Activated CD8-positive, alpha-beta T cell treated with anti-CD3 and anti-CD28 coated beads, Interleukin-2, amount 10 ng/mL, durations not matched to agents 7 days and 5 days (primary cell): ENCODE measurements around the gene MYO16. TPM values are rescaled to one million over a fixed set of nuclear protein-coding genes. Genes with fewer than 3 reads are reported as not detected.

ENCODE experiments used
- ATAC-seq: fragments of 150-1000 bp; cut with Tn5 transposase; one replicate; pipeline ENCODE4 v1.10.0; 2021; ENCODE audit warnings: moderate library complexity
- CTCF ChIA-PET: fragments of 350-600 bp; sonication (Branson Sonifier 250); formaldehyde crosslinking; loops from one replicate; lab custom pipeline; 2021; ENCODE audit warnings: antibody characterized with exemption; lab: Charles Lee
- POLR2A ChIA-PET: fragments of 350-600 bp; sonication (Branson Sonifier 250); formaldehyde crosslinking; loops from one replicate; lab custom pipeline; 2021; ENCODE audit warnings: antibody characterized with exemption; lab: Charles Lee
- DNase-seq: peaks from one replicate; pipeline ENCODE4 v3.0.0-alpha.2; 2020
- H3K27ac Mint-ChIP-seq: one replicate; pipeline ENCODE4 v1.8.0; 2021; ENCODE audit warnings: mild to moderate bottlenecking, mixed read lengths
- H3K27me3 Mint-ChIP-seq: one replicate; pipeline ENCODE4 v1.8.0; 2021; ENCODE audit warnings: low read depth, mixed read lengths
- H3K36me3 Mint-ChIP-seq: one replicate; pipeline ENCODE4 v1.8.0; 2021; ENCODE audit warnings: low read depth, mixed read lengths
- H3K4me1 Mint-ChIP-seq: one replicate; pipeline ENCODE4 v1.8.0; 2021; ENCODE audit warnings: low read depth, mixed read lengths
- H3K4me3 Mint-ChIP-seq: one replicate; pipeline ENCODE4 v1.8.0; 2021; ENCODE audit warnings: mild to moderate bottlenecking, mixed read lengths
- H3K9me3 Mint-ChIP-seq: one replicate; pipeline ENCODE4 v1.8.0; 2022; ENCODE audit warnings: mixed read lengths; ENCODE audit not compliant: insufficient read depth
- total RNA-seq, 2 experiments: library from RNA; stranded (reverse); gene quantifications; one replicate each; pipeline ENCODE4 v1.2.3, GENCODE V29; 2021

MYO16 gene
- total RNA-seq, 2 experiments from 2014 or later: not detected

- H3K9me3 Mint-ChIP-seq: no peaks in the 10 kb centered on the region
- POLR2A ChIA-PET: no interaction called here
- H3K36me3 Mint-ChIP-seq: no peaks in the 10 kb centered on the region
- CTCF ChIA-PET: no interaction called here
- no peak for ATAC-seq
- no peak overlapping the region for H3K4me3 Mint-ChIP-seq
- no peak overlapping the region for H3K27ac Mint-ChIP-seq
- peaks cover 2% of the 10 kb centered on the region for H3K27me3 Mint-ChIP-seq
- DNase-seq: no peak
- no peaks in the 10 kb centered on the region for H3K4me1 Mint-ChIP-seq
These were observed 562.9 kb downstream of the MYO16 start for GRCh38 chr13:109192306-109192705.

- no peak for DNase-seq
- Mint-ChIP-seq H3K9me3 (no peaks in the 10 kb centered on the region), H3K4me3 (no peak overlapping the region), H3K36me3 (no peaks in the 10 kb centered on the region), H3K4me1 (no peaks in the 10 kb centered on the region), H3K27me3 (peaks cover 2% of the 10 kb centered on the region), H3K27ac (no peak overlapping the region)
- CTCF ChIA-PET: interaction anchor here (0.8 kb wide), 1 partner anchor 11 kb away, joined by 3 read pairs; no protein-coding TSS in a partner anchor
- ATAC-seq: no peak
- POLR2A ChIA-PET: no interaction called here
These were observed 567.5 kb downstream of the MYO16 start for GRCh38 chr13:109196948-109197347.

GRCh38 chr13:109198585-109198984, 569.2 kb downstream of the MYO16 start:
- DNase-seq (no peak), ATAC-seq (no peak)
- H3K9me3 Mint-ChIP-seq: no peaks in the 10 kb centered on the region
- no peaks in the 10 kb centered on the region for H3K27me3 Mint-ChIP-seq
- H3K4me1 Mint-ChIP-seq: no peaks in the 10 kb centered on the region
- CTCF ChIA-PET: interaction anchor here (0.7 kb wide), 1 partner anchor 8 kb away, joined by 3 read pairs; no protein-coding TSS in a partner anchor
- POLR2A ChIA-PET: interaction anchor here (1.2 kb wide), 1 partner anchor 28 kb away, joined by 3 read pairs; no protein-coding TSS in a partner anchor
- H3K4me3 Mint-ChIP-seq: no peak overlapping the region
- no peaks in the 10 kb centered on the region for H3K36me3 Mint-ChIP-seq
- H3K27ac Mint-ChIP-seq: no peak overlapping the region

GRCh38 chr13:109199280-109199679, 569.9 kb downstream of the MYO16 start:
- H3K27ac Mint-ChIP-seq: no peak overlapping the region
- H3K9me3 Mint-ChIP-seq: no peaks in the 10 kb centered on the region
- POLR2A ChIA-PET: no interaction called here
- DNase-seq: no peak
- H3K4me1 Mint-ChIP-seq: no peaks in the 10 kb centered on the region
- no peaks in the 10 kb centered on the region for H3K36me3 Mint-ChIP-seq
- no peak overlapping the region for H3K4me3 Mint-ChIP-seq
- CTCF ChIA-PET: interaction anchor here (1.0 kb wide), 1 partner anchor 16 kb away, joined by 3 read pairs; no protein-coding TSS in a partner anchor
- H3K27me3 Mint-ChIP-seq: no peaks in the 10 kb centered on the region
- ATAC-seq: no peak

GRCh38 chr13:109200556-109200955, 571.1 kb downstream of the MYO16 start:
- Mint-ChIP-seq H3K27ac (no peak overlapping the region), H3K36me3 (no peaks in the 10 kb centered on the region), H3K27me3 (no peaks in the 10 kb centered on the region), H3K4me3 (no peak overlapping the region), H3K9me3 (no peaks in the 10 kb centered on the region), H3K4me1 (no peaks in the 10 kb centered on the region)
- DNase-seq (no peak), ATAC-seq (no peak)
- ChIA-PET POLR2A (no interaction called here), CTCF (no interaction called here)

GRCh38 chr13:109203587-109203986, 574.2 kb downstream of the MYO16 start:
- ChIA-PET CTCF (no interaction called here), POLR2A (no interaction called here)
- Mint-ChIP-seq H3K4me1 (no peaks in the 10 kb centered on the region), H3K4me3 (no peak overlapping the region), H3K9me3 (no peaks in the 10 kb centered on the region), H3K36me3 (no peaks in the 10 kb centered on the region), H3K27me3 (no peaks in the 10 kb centered on the region), H3K27ac (no peak overlapping the region)
- ATAC-seq: no peak
- DNase-seq: no peak

- no peaks in the 10 kb centered on the region for H3K4me1 Mint-ChIP-seq
- H3K4me3 Mint-ChIP-seq: no peak overlapping the region
- no peak overlapping the region for H3K27ac Mint-ChIP-seq
- no peaks in the 10 kb centered on the region for H3K27me3 Mint-ChIP-seq
- DNase-seq (no peak), ATAC-seq (no peak)
- no peaks in the 10 kb centered on the region for H3K36me3 Mint-ChIP-seq
- ChIA-PET CTCF (no interaction called here), POLR2A (no interaction called here)
- no peaks in the 10 kb centered on the region for H3K9me3 Mint-ChIP-seq
These were observed 574.8 kb downstream of the MYO16 start for GRCh38 chr13:109204252-109204651.

GRCh38 chr13:109204657-109205056, 575.2 kb downstream of the MYO16 start:
- Mint-ChIP-seq H3K27me3 (no peaks in the 10 kb centered on the region), H3K4me1 (no peaks in the 10 kb centered on the region), H3K9me3 (no peaks in the 10 kb centered on the region), H3K36me3 (no peaks in the 10 kb centered on the region), H3K27ac (no peak overlapping the region), H3K4me3 (no peak overlapping the region)
- ATAC-seq (no peak), DNase-seq (no peak)
- ChIA-PET CTCF (no interaction called here), POLR2A (no interaction called here)

GRCh38 chr13:109205315-109205714, 575.9 kb downstream of the MYO16 start:
- H3K36me3 Mint-ChIP-seq: no peaks in the 10 kb centered on the region
- POLR2A ChIA-PET: no interaction called here
- H3K4me3 Mint-ChIP-seq: no peak overlapping the region
- DNase-seq: no peak
- H3K9me3 Mint-ChIP-seq: no peaks in the 10 kb centered on the region
- no peaks in the 10 kb centered on the region for H3K27me3 Mint-ChIP-seq
- CTCF ChIA-PET: no interaction called here
- ATAC-seq: no peak
- no peaks in the 10 kb centered on the region for H3K4me1 Mint-ChIP-seq
- H3K27ac Mint-ChIP-seq: no peak overlapping the region

GRCh38 chr13:109206616-109207015, 577.2 kb downstream of the MYO16 start:
- H3K4me3 Mint-ChIP-seq: no peak overlapping the region
- ATAC-seq (no peak), DNase-seq (no peak)
- H3K4me1 Mint-ChIP-seq: no peaks in the 10 kb centered on the region
- H3K27ac Mint-ChIP-seq: no peak overlapping the region
- ChIA-PET CTCF (interaction anchor here (1.0 kb wide), 1 partner anchor 8 kb away, joined by 3 read pairs; no protein-coding TSS in a partner anchor), POLR2A (no interaction called here)
- H3K27me3 Mint-ChIP-seq: no peaks in the 10 kb centered on the region
- H3K36me3 Mint-ChIP-seq: no peaks in the 10 kb centered on the region
- no peaks in the 10 kb centered on the region for H3K9me3 Mint-ChIP-seq

- CTCF ChIA-PET: no interaction called here
- Mint-ChIP-seq H3K27me3 (no peaks in the 10 kb centered on the region), H3K9me3 (no peaks in the 10 kb centered on the region), H3K36me3 (no peaks in the 10 kb centered on the region), H3K4me1 (no peaks in the 10 kb centered on the region), H3K27ac (no peak overlapping the region), H3K4me3 (no peak overlapping the region)
- POLR2A ChIA-PET: no interaction called here
- ATAC-seq (no peak), DNase-seq (no peak)
These were observed 578.2 kb downstream of the MYO16 start for GRCh38 chr13:109207622-109208021.

- Mint-ChIP-seq H3K27me3 (no peaks in the 10 kb centered on the region), H3K4me3 (no peak overlapping the region), H3K4me1 (no peaks in the 10 kb centered on the region), H3K9me3 (no peaks in the 10 kb centered on the region), H3K27ac (no peak overlapping the region), H3K36me3 (no peaks in the 10 kb centered on the region)
- CTCF ChIA-PET: no interaction called here
- ATAC-seq (no peak), DNase-seq (no peak)
- POLR2A ChIA-PET: no interaction called here
These were observed 579.1 kb downstream of the MYO16 start for GRCh38 chr13:109208522-109208921.

GRCh38 chr13:109209526-109209925, 580.1 kb downstream of the MYO16 start:
- H3K36me3 Mint-ChIP-seq: no peaks in the 10 kb centered on the region
- no peak for ATAC-seq

More at GRCh38 chr13:109209526-109209925, 580.1 kb downstream of the MYO16 start:
- Mint-ChIP-seq H3K4me1 (no peaks in the 10 kb centered on the region), H3K4me3 (no peak overlapping the region), H3K9me3 (no peaks in the 10 kb centered on the region), H3K27me3 (no peaks in the 10 kb centered on the region), H3K27ac (no peak overlapping the region)
- ChIA-PET CTCF (no interaction called here), POLR2A (no interaction called here)
- no peak for DNase-seq
